ENCODE data around the gene SNX25. TPM values are rescaled to one million over a fixed set of nuclear protein-coding genes. Genes with fewer than 3 reads are reported as not detected.

Gene SNX25
- total RNA-seq, 1 donor from 2014 or later = 53.1 TPM

DNA sequence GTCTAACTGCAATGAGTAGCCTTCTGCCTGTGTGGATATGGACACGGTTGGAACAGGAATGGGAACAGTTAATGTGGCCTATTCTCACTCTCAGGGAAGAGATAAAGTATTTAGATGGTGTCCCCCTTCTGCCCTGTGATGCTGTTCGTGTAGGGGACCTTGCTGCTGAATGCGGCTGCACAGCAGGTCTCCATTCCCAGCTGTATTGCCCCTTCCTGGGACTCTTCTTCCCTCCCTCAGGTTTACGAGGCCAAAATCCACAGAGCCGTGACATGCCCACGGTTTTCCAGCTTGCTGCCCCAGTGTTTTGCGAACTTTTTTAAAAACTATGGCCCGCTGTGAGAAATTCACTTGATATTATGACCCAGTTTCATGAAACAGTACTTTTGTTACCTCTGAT, 50.3 kb downstream of the SNX25 start:
- TF ChIP-seq, protein P1, sequence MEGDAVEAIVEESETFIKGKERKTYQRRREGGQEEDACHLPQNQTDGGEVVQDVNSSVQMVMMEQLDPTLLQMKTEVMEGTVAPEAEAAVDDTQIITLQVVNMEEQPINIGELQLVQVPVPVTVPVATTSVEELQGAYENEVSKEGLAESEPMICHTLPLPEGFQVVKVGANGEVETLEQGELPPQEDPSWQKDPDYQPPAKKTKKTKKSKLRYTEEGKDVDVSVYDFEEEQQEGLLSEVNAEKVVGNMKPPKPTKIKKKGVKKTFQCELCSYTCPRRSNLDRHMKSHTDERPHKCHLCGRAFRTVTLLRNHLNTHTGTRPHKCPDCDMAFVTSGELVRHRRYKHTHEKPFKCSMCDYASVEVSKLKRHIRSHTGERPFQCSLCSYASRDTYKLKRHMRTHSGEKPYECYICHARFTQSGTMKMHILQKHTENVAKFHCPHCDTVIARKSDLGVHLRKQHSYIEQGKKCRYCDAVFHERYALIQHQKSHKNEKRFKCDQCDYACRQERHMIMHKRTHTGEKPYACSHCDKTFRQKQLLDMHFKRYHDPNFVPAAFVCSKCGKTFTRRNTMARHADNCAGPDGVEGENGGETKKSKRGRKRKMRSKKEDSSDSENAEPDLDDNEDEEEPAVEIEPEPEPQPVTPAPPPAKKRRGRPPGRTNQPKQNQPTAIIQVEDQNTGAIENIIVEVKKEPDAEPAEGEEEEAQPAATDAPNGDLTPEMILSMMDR (IDR thresholded peaks at IDR 0.05) = no peak
- intact Hi-C loops (cut with micrococcal nuclease) = no loop called here
- Mint-ChIP-seq H3K4me1 (peaks cover 53% of the 10 kb centered on the region), H3K4me3 (no peak overlapping the region), H3K27ac (peak overlapping the region; percentile 44), H3K36me3 (ENCODE audit: low read depth) (peaks cover 52% of the 10 kb centered on the region), H3K9me3 (no peaks in the 10 kb centered on the region), H3K27me3 (no peaks in the 10 kb centered on the region)
- no peak for ATAC-seq (ENCODE audit: low read depth)
- CTCF ChIA-PET = interaction anchor here (0.6 kb wide), 1 partner anchor 799 kb away, joined by 3 read pairs; no protein-coding TSS in a partner anchor
- POLR2A ChIA-PET = interaction anchor here (0.6 to 1.7 kb wide), 2 partner anchors 10 to 40 kb away, joined by 5 to 6 read pairs; no protein-coding TSS in a partner anchor
- DNase-seq = no peak

DNA sequence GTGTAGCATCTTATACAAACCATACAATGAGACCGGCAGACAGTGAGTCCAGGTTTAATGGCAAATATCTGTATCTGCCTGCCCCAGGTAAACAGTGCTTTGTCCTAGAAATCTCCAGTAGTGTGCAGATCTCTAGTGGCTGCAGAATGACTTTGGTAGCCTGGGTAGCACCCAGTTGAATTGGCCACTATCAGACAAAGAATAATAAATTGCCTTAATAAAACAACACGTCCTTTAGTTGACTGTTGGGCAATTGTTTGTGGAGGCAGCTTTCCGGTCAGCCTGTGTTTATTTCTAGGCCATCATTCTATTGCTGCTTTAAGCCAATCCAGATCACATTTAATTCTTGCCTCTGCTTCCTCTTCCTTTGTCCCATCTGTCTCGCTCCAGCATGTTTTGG, 52.5 kb downstream of the SNX25 start:
- Mint-ChIP-seq H3K9me3 (no peaks in the 10 kb centered on the region), H3K4me3 (no peak overlapping the region), H3K27me3 (no peaks in the 10 kb centered on the region), H3K4me1 (peaks cover 52% of the 10 kb centered on the region), H3K27ac (no peak overlapping the region), H3K36me3 (ENCODE audit: low read depth) (peaks cover 56% of the 10 kb centered on the region)
- ChIA-PET POLR2A (no interaction called here), CTCF (no interaction called here)
- ATAC-seq (ENCODE audit: low read depth) = no peak
- TF ChIP-seq, protein P1 (IDR thresholded peaks at IDR 0.05) = no peak
- DNase-seq = no peak
- intact Hi-C loops (cut with micrococcal nuclease) = no loop called here

DNA sequence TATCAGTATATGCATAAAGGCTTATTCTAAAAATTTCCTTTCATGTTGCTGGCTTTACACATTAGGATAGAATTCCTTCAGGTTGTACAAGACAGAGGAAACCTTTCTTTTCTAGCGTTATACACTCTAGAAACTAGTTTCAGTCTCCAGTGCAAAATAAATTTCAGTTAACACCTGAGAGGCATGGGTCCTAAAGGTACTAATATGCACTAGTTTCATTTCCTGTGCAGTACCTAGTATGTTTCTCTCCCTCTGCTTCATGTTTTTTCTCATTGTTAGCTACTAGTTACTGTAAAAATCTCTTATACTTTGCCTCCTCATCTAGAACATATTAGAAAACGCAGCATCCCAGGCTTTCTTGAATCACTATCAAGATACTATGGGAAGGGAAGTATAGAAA, 54.0 kb downstream of the SNX25 start:
- ChIA-PET CTCF (no interaction called here), POLR2A (no interaction called here)
- TF ChIP-seq, protein P1 (IDR thresholded peaks at IDR 0.05) = no peak
- peak overlapping the region; percentile 10 for H3K27ac Mint-ChIP-seq
- H3K27me3 Mint-ChIP-seq = no peaks in the 10 kb centered on the region
- peaks cover 42% of the 10 kb centered on the region for H3K4me1 Mint-ChIP-seq
- intact Hi-C loops (cut with micrococcal nuclease) = no loop called here
- ATAC-seq (ENCODE audit: low read depth) (no peak), DNase-seq (no peak)
- H3K4me3 Mint-ChIP-seq = no peak overlapping the region
- peaks cover 63% of the 10 kb centered on the region for H3K36me3 Mint-ChIP-seq (ENCODE audit: low read depth)
- H3K9me3 Mint-ChIP-seq = no peaks in the 10 kb centered on the region

DNA sequence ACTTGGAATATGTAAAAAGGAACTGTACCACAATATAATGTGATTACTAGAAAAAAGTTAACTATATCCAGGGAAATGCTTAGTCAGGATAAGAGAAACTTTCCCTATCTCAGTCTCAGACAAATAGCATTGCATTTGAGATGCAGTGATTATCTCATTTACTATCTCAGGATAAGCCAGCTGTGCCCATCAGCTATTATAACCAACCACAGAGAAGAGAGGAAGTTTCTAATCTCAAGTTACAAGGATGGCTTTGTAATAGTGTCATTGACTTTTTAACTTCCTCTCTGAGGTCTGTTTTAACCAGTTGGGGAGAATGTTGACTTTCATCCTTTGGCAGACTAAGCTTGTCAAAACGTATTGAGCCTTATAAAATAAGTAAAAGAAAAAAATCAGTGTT, 56.5 kb downstream of the SNX25 start:
- no peak for DNase-seq
- TF ChIP-seq, protein P1 (IDR thresholded peaks at IDR 0.05) = no peak
- Mint-ChIP-seq H3K27ac (no peak overlapping the region), H3K4me3 (no peak overlapping the region), H3K4me1 (peaks cover 35% of the 10 kb centered on the region), H3K27me3 (no peaks in the 10 kb centered on the region), H3K9me3 (no peaks in the 10 kb centered on the region), H3K36me3 (ENCODE audit: low read depth) (peaks cover 69% of the 10 kb centered on the region)
- peak; percentile 62 for ATAC-seq (ENCODE audit: low read depth)
- intact Hi-C loops (cut with micrococcal nuclease) = no loop called here
- ChIA-PET POLR2A (no interaction called here), CTCF (interaction anchor here (1.2 kb wide), 1 partner anchor 56 kb away, joined by 5 read pairs; the partner anchor contains the start of gene SNX25)

DNA sequence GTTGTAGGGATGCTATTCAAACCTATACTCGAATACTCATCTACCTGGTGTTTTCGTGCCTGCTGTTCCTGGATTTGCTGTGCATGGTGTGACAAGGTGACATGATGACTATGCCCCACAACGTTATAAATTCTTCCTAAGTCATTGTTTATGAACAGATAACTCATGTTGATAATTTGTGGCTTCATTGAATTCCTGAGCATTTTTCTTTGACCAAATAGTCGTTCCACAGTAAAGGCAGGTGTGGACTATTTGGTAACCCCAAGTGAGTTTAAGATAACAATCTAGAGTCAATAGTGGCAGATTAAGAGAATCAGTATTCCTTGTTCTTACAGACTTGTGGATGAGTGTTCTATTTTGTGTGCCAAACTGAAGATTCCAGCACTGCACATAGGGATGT, 59.9 kb downstream of the SNX25 start:
- no peak for DNase-seq

More for the DNA sequence above, 59.9 kb downstream of the SNX25 start:
- ATAC-seq (ENCODE audit: low read depth) = no peak
- intact Hi-C loops (cut with micrococcal nuclease) = no loop called here
- Mint-ChIP-seq H3K27me3 (no peaks in the 10 kb centered on the region), H3K36me3 (ENCODE audit: low read depth) (peaks cover 78% of the 10 kb centered on the region), H3K4me3 (no peak overlapping the region), H3K9me3 (no peaks in the 10 kb centered on the region), H3K27ac (no peak overlapping the region), H3K4me1 (peaks cover 19% of the 10 kb centered on the region)
- TF ChIP-seq, protein P1 (IDR thresholded peaks at IDR 0.05) = no peak
- ChIA-PET POLR2A (interaction anchor here (0.7 kb wide), 1 partner anchor 10 kb away, joined by 6 read pairs; no protein-coding TSS in a partner anchor), CTCF (no interaction called here)

All from activated B cell treated with CpG ODN at 0.5 μM for 24 hours (primary cell).